COR-L47 (cell line): ENCODE results near the gene ANKRD11.

Source experiments
- DNase-seq: peaks from one replicate; lab custom pipeline; 2025; lab: John Stamatoyannopoulos, UW

Gene ANKRD11

DNA sequence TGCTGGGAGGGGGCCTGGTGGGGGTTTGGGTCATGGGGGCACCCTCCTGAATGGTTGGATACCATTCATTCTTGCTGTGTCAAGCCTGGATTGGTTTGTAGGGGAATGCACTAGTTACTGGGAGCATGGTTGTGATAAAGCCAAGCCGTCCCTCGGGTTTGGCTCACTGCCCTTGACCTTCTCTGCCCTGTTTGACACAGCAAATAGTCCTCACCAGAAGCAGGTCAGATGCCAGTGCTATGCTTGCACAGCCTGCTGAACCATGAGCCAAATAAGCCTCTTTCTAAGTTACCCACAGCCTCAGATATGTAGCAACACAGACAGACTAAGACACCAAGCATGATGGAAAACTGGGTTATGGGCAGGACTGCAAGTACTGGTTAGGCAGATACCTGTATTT, 258.3 kb downstream of the ANKRD11 start:
- DNase-seq = no peak

DNA sequence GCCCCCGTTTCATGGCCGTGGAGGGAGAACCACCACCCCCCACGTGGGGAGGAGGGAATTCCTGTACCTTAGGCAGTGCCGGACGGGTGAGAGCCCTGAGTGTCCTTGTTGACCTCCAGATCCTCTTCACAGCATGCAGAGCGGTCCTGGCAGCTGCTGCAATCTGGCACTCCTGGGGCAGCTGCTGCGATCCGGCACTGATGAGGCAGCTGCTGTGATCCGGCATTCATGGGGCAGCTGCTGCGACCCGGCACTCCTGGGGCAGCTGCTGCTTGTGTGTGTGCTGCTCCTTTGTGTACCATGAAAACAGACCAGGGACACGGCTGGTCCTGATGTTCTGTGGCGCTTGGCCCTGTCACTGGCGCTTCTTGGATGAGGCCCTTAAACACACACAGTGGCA, 260.1 kb downstream of the ANKRD11 start:
- no peak for DNase-seq

DNA sequence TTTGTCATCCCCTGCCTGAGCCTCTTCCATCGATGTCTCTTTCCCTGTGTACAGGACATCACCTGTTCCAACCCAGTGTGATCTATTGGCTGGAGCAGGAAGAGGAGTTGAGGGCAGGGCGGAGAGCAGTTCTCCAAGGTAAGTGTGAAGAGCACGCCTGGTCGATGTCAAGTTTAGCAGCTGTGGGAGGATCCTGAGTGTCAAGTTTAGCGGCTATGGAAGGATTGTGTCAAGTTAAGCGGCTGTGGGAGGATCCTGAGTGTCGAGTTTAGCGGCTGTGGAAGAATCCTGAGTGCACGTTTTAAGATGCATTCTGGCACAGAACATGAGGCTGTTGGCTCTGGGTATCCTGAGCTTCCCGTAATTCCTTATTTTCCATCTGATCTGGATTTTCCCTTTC, 265.7 kb downstream of the ANKRD11 start:
- no peak for DNase-seq

DNA sequence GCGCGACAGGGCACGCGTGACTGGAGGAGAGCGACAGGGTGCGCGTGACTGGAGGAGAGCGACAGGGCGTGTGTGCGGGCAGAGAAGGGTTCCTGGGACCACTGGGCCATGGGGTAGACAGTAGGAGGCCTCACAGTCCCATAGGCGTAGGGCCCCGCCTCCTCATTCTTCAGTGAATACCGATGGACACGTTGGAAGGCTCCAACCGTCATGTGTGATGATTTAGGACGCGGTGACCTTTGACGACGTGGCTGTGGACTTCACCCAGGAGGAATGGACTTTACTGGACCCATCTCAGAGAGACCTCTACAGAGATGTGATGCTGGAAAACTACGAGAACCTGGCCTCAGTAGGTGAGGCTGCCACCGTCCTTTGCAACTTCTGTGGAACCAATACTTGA, 267.4 kb downstream of the ANKRD11 start:
- DNase-seq = no peak

DNA sequence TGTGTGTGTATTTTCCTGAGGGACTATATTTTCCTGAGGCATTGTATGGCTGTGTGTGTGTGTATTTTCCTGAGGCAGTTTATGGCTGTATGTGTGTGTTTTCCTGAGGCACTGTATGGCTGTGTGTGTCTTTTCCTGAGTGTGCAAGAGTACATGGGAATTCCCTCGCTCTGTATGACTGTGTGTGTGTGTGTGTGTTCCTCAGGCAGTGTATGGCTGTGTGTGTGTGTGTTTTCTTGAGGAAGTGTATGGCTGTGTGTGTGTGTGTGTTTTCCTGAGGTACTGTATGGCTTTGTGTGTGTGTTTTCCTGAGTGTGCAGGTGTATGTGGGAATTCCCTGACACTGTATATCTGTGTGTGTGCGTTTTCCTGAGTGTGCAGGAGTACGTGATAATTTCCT, 268.8 kb downstream of the ANKRD11 start:
- no peak for DNase-seq

DNA sequence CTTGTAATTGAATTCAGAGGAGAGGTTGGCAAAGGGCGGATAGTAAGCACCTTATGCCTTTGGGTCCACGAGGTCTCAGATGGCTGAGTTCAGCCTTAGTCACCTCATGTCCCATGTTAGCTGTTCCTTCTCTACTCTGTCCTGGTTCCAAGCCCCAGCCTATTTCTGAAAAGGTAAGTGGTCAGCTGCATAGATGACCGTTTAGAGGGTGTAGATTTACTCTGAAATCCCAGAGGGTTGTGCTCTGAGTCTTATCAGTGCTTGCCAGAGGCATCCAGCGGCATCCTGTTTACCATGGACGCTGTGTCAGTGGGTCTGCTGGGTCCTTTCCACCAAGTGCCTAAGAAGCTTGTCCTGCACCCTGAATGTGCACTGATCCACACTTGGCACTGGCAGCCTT, 271.0 kb downstream of the ANKRD11 start:
- no peak for DNase-seq
